Gastrocnemius medialis (tissue), 4 donors: Measurements from ENCODE around the gene RPE65. TPM values are rescaled to one million over a fixed set of nuclear protein-coding genes. Genes with fewer than 3 reads are reported as not detected.

Source experiments
- ATAC-seq, 2 donors: fragments of 150-250 bp; one replicate each; pipeline ENCODE4 v1.9.1; 2016
- DNase-seq, 2 donors: peaks; one replicate each; pipeline ENCODE4 v3.0.0-alpha.2; 2019
- H3K27ac ChIP-seq, 4 donors: fragments of 200-600 bp; sonication (generic); 1 replicate in 1 of 4; 2 replicates in 3 of 4; pipeline ENCODE4 v1.5.1; 2016 to 2018; ENCODE audit warnings: mild to moderate bottlenecking in 2 of 4, moderate library complexity in 1 of 4
- H3K27me3 ChIP-seq, 3 donors: fragments of 200-600 bp; sonication (generic) in 2 of 3; 1 replicate in 1 of 3; 2 replicates in 2 of 3; pipeline versions ENCODE4 v1.5.1 to v1.6.0; 2016 to 2019; ENCODE audit warnings: mild to moderate bottlenecking in 1 of 3, moderate library complexity in 1 of 3
- H3K36me3 ChIP-seq, 2 donors: fragments of 200-600 bp; sonication (generic) in 1 of 2; one replicate each; pipeline ENCODE4 v1.5.1; 2017 to 2018
- H3K4me1 ChIP-seq, 2 donors: fragments of 200-600 bp; sonication (generic) in 1 of 2; one replicate each; pipeline ENCODE4 v1.5.1; 2016 to 2017; ENCODE audit warnings: mild to moderate bottlenecking in 2 of 2
- H3K4me3 ChIP-seq, 4 donors: fragments of 200-600 bp; sonication (generic) in 3 of 4; 1 replicate in 1 of 4; 2 replicates in 3 of 4; pipeline ENCODE4 v1.5.1; 2016 to 2019; ENCODE audit warnings: mild to moderate bottlenecking in 2 of 4
- H3K9me3 ChIP-seq, 3 donors: fragments of 200-600 bp; sonication (generic) in 2 of 3; 1 replicate in 1 of 3; 2 replicates in 2 of 3; pipeline ENCODE4 v1.5.1; 2016 to 2019
- CTCF ChIP-seq, 5 experiments: fragments of 450-650 bp in 3 of 5; fragments of 200-600 bp in 2 of 5; sonication (generic) in 2 of 5; IDR thresholded peaks in 4 of 5; conservative IDR thresholded peaks in 1 of 5; 1 replicate in 4 of 5; 2 replicates in 1 of 5; pipeline ENCODE4 v1.5.1; 2016 to 2019; ENCODE audit warnings: antibody characterized with exemption in 5 of 5, mild to moderate bottlenecking in 3 of 5, moderate library complexity in 3 of 5
- POLR2A ChIP-seq, 2 donors: fragments of 450-650 bp; IDR thresholded peaks; one replicate each; pipeline ENCODE4 v1.6.1; 2017; ENCODE audit warnings: antibody characterized with exemption in 2 of 2, mild to moderate bottlenecking in 2 of 2, moderate library complexity in 2 of 2
- in situ Hi-C, 4 donors: fragments of 200-750 bp; cut with MboI; loops; one replicate each; pipeline versions ENCODE4 v1.15.0 to v1.8.0; 2017; ENCODE audit warnings: low sequenced_read_pairs in 4 of 4
- intact Hi-C: fragments of 100-400 bp; cut with DNase I; formaldehyde crosslinking; loops from one replicate; pipeline ENCODE4 v1.15.1; 2023; ENCODE audit warnings: low total_unique reads
- total RNA-seq, 4 donors: library from RNA; depleted of rRNA; stranded (reverse); fragments of >200 nt; gene quantifications; one replicate each; pipeline versions ENCODE4 v1.1.0 to v1.2.3, GENCODE V29; 2016

The RPE65 gene
- total RNA-seq, 4 donors from 2014 or later: not detected

- H3K4me3 ChIP-seq: no peak overlapping the region
- in situ Hi-C loops: no loop called here
- DNase-seq: no peak
- H3K27me3 ChIP-seq: no peaks in the 10 kb centered on the region
- H3K4me1 ChIP-seq: no peaks in the 10 kb centered on the region
- no peak for ATAC-seq
- intact Hi-C loops: no loop called here
- no peaks in the 10 kb centered on the region for H3K9me3 ChIP-seq
- H3K27ac ChIP-seq: no peak overlapping the region
- no peak for TF ChIP-seq POLR2A (IDR thresholded peaks at IDR 0.05)
- no peak for TF ChIP-seq CTCF (IDR thresholded peaks at IDR 0.05 in 4 of 5, conservative IDR thresholded peaks at IDR 0.05 in 1 of 5)
- H3K36me3 ChIP-seq: no peaks in the 10 kb centered on the region
Observed at GRCh38 chr1:68448365-68448764, 1.4 kb downstream of the RPE65 start.

GRCh38 chr1:68445709-68446108 lies 4.0 kb downstream of the RPE65 start:
- ATAC-seq: no peak

DNA sequence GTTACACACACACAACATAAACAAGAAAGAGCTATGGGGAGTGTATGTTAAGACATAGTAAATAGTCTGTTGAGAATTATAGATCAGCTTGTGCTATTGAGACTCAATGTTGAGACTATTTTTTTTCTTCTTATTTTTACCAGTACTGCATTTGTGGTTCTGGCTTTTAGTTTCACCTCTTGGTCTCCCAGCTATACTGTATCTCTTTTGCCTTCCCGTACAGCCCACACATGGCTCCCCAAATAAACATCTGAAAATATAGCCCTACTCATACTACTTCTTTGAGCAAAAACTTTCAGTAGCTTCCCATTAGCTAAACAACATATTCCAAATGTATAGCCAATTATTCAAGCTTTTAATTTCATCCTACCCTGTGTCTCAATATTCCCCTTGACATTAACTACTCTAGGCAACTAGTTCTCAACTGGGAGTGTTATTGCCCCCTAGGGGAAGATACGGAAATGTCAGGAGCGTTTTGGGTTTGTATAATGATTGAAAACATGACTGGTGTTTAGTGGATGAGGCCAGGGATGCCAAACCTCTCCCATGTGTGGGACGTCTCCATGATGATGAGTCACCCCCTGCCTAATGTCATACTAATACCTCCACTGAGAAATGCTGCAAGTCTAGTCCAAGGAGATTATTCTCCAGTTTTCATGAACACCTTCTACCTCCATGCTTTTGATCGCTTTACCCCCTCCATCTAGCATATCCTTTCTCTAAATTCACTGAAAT lies 6.8 kb downstream of the RPE65 start:
- Histone ChIP-seq H3K9me3 (no peaks in the 10 kb centered on the region), H3K27ac (no peak overlapping the region), H3K36me3 (no peaks in the 10 kb centered on the region), H3K4me1 (no peaks in the 10 kb centered on the region), H3K4me3 (no peak overlapping the region), H3K27me3 (no peaks in the 10 kb centered on the region)
- DNase-seq (no peak), ATAC-seq (no peak)
- in situ Hi-C loops: no loop called here
- intact Hi-C loops: no loop called here
- TF ChIP-seq POLR2A (IDR thresholded peaks at IDR 0.05) (no peak), CTCF (IDR thresholded peaks at IDR 0.05 in 4 of 5, conservative IDR thresholded peaks at IDR 0.05 in 1 of 5) (peak in 4 of 5 experiments; percentile 12 to 46 (median 18))

More at GRCh38 chr1:68445709-68446108, 4.0 kb downstream of the RPE65 start:
- TF ChIP-seq CTCF (IDR thresholded peaks at IDR 0.05 in 4 of 5, conservative IDR thresholded peaks at IDR 0.05 in 1 of 5) (no peak), POLR2A (IDR thresholded peaks at IDR 0.05) (no peak)
- no peaks in the 10 kb centered on the region for H3K9me3 ChIP-seq
- in situ Hi-C loops: no loop called here
- H3K27me3 ChIP-seq: no peaks in the 10 kb centered on the region
- no peak for DNase-seq
- H3K36me3 ChIP-seq: no peaks in the 10 kb centered on the region
- intact Hi-C loops: no loop called here
- no peaks in the 10 kb centered on the region for H3K4me1 ChIP-seq
- no peak overlapping the region for H3K27ac ChIP-seq
- H3K4me3 ChIP-seq: no peak overlapping the region

GRCh38 chr1:68442006-68442405 lies 7.7 kb downstream of the RPE65 start:
- TF ChIP-seq POLR2A (IDR thresholded peaks at IDR 0.05): no peak
- no peak for TF ChIP-seq CTCF (IDR thresholded peaks at IDR 0.05 in 4 of 5, conservative IDR thresholded peaks at IDR 0.05 in 1 of 5)
- intact Hi-C loops (no loop called here), in situ Hi-C loops (no loop called here)
- Histone ChIP-seq H3K4me3 (no peak overlapping the region), H3K9me3 (no peaks in the 10 kb centered on the region), H3K27me3 (no peaks in the 10 kb centered on the region), H3K36me3 (no peaks in the 10 kb centered on the region), H3K4me1 (no peaks in the 10 kb centered on the region), H3K27ac (no peak overlapping the region)
- DNase-seq (no peak), ATAC-seq (no peak)

DNA sequence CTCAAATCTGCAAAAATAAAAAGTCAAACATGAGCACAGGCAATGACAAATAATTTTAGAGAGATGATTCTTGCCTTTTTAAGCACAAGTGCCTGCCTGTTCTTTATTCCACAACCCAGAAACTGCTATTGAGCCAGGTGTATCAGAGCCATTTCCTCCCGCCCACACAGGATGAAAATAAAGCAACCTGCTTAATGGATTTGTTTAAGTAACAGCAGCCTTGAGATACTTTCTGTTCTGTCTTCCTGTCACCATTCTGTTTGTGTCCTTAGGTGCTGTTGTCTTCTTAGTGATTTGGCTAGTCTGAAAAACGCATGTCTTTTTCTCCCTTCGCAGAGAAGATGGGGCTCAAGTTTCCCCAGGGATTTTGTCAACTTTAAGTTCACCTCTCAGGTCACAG lies 11.4 kb downstream of the RPE65 start:
- DNase-seq: no peak
- H3K9me3 ChIP-seq: no peaks in the 10 kb centered on the region
- no peaks in the 10 kb centered on the region for H3K4me1 ChIP-seq
- no peaks in the 10 kb centered on the region for H3K27me3 ChIP-seq
- in situ Hi-C loops: no loop called here
- no peak overlapping the region for H3K4me3 ChIP-seq
- H3K36me3 ChIP-seq: no peaks in the 10 kb centered on the region
- TF ChIP-seq POLR2A (IDR thresholded peaks at IDR 0.05): no peak
- no peak for TF ChIP-seq CTCF (IDR thresholded peaks at IDR 0.05 in 4 of 5, conservative IDR thresholded peaks at IDR 0.05 in 1 of 5)
- no peak overlapping the region for H3K27ac ChIP-seq
- no peak for ATAC-seq
- intact Hi-C loops: no loop called here
